HUES6 (cell line): ENCODE results near the gene SCARB2.

Source experiments
- H3K27ac ChIP-seq: 2 replicates; pipeline ENCODE4 v1.7.0; 2013; ENCODE audit warnings: low read depth, mild to moderate bottlenecking, low read length, inconsistent platforms
- H3K27me3 ChIP-seq: 2 replicates; pipeline ENCODE4 v1.6.1; 2013; ENCODE audit warnings: low read length; ENCODE audit not compliant: control insufficient read depth, insufficient read depth
- H3K36me3 ChIP-seq: 2 replicates; pipeline ENCODE4 v1.6.1; 2013; ENCODE audit warnings: low read length; ENCODE audit not compliant: control insufficient read depth, insufficient read depth
- H3K4me1 ChIP-seq: 2 replicates; pipeline ENCODE4 v1.6.1; 2013; ENCODE audit warnings: low read length; ENCODE audit not compliant: control insufficient read depth, insufficient read depth
- H3K4me3 ChIP-seq: 2 replicates; pipeline ENCODE4 v1.5.1; 2013; ENCODE audit warnings: low read depth, low read length
- H3K9ac ChIP-seq: one replicate; pipeline ENCODE4 v1.6.1; 2013; ENCODE audit warnings: mild to moderate bottlenecking, low read length
- H3K9me3 ChIP-seq: 2 replicates; pipeline ENCODE4 v1.6.1; 2013; ENCODE audit warnings: low read depth, low read length; ENCODE audit not compliant: control insufficient read depth, insufficient read depth

The SCARB2 gene

GRCh38 chr4:76209881-76210280, 3.7 kb downstream of the SCARB2 start:
- H3K9ac ChIP-seq: no peak overlapping the region
- no peaks in the 10 kb centered on the region for H3K27me3 ChIP-seq
- no peak overlapping the region for H3K27ac ChIP-seq
- H3K36me3 ChIP-seq: no peaks in the 10 kb centered on the region
- peaks cover 26% of the 10 kb centered on the region for H3K4me1 ChIP-seq
- no peaks in the 10 kb centered on the region for H3K9me3 ChIP-seq
- no peak overlapping the region for H3K4me3 ChIP-seq

- no peak overlapping the region for H3K27ac ChIP-seq
- H3K4me1 ChIP-seq: peaks cover 18% of the 10 kb centered on the region; the same call in 1 of the 2 replicates
- H3K4me3 ChIP-seq: no peak overlapping the region
- no peaks in the 10 kb centered on the region for H3K27me3 ChIP-seq
- H3K9me3 ChIP-seq: no peaks in the 10 kb centered on the region
- no peak overlapping the region for H3K9ac ChIP-seq
- no peaks in the 10 kb centered on the region for H3K36me3 ChIP-seq
Observed at GRCh38 chr4:76208005-76208765, 5.4 kb downstream of the SCARB2 start.

GRCh38 chr4:76207549-76207948, 6.1 kb downstream of the SCARB2 start:
- Histone ChIP-seq H3K27ac (no peak overlapping the region), H3K9me3 (no peaks in the 10 kb centered on the region), H3K9ac (no peak overlapping the region), H3K4me3 (no peak overlapping the region), H3K27me3 (no peaks in the 10 kb centered on the region), H3K36me3 (no peaks in the 10 kb centered on the region), H3K4me1 (peaks cover 13% of the 10 kb centered on the region; the same call in 1 of the 2 replicates)

- no peaks in the 10 kb centered on the region for H3K27me3 ChIP-seq
- no peak overlapping the region for H3K4me3 ChIP-seq
- H3K9ac ChIP-seq: no peak overlapping the region
- H3K9me3 ChIP-seq: no peaks in the 10 kb centered on the region
- H3K27ac ChIP-seq: no peak overlapping the region
- H3K4me1 ChIP-seq: peaks cover 8% of the 10 kb centered on the region; the same call in 1 of the 2 replicates
- no peaks in the 10 kb centered on the region for H3K36me3 ChIP-seq
Observed at GRCh38 chr4:76206222-76206942, 7.2 kb downstream of the SCARB2 start.

GRCh38 chr4:76205476-76205875, 8.1 kb downstream of the SCARB2 start:
- Histone ChIP-seq H3K4me1 (peaks cover 8% of the 10 kb centered on the region; the same call in 1 of the 2 replicates), H3K9ac (no peak overlapping the region), H3K27ac (no peak overlapping the region), H3K9me3 (no peaks in the 10 kb centered on the region), H3K36me3 (no peaks in the 10 kb centered on the region), H3K27me3 (no peaks in the 10 kb centered on the region), H3K4me3 (no peak overlapping the region)

GRCh38 chr4:76204936-76205335, 8.7 kb downstream of the SCARB2 start:
- Histone ChIP-seq H3K36me3 (no peaks in the 10 kb centered on the region), H3K4me1 (peaks cover 8% of the 10 kb centered on the region; the same call in 1 of the 2 replicates), H3K27me3 (no peaks in the 10 kb centered on the region)

GRCh38 chr4:76203541-76203940, 10.1 kb downstream of the SCARB2 start:
- Histone ChIP-seq H3K9ac (no peak overlapping the region), H3K4me3 (no peak overlapping the region), H3K27ac (no peak overlapping the region), H3K9me3 (no peaks in the 10 kb centered on the region), H3K27me3 (no peaks in the 10 kb centered on the region), H3K36me3 (no peaks in the 10 kb centered on the region), H3K4me1 (peaks cover 10% of the 10 kb centered on the region)

More at GRCh38 chr4:76204936-76205335, 8.7 kb downstream of the SCARB2 start:
- no peak overlapping the region for H3K27ac ChIP-seq
- H3K9me3 ChIP-seq: no peaks in the 10 kb centered on the region
- no peak overlapping the region for H3K4me3 ChIP-seq
- H3K9ac ChIP-seq: no peak overlapping the region

- H3K4me1 ChIP-seq: peaks cover 11% of the 10 kb centered on the region
- 0 out of 2 replicates have a peak, but pooled peaks cover 3% of the 10 kb centered on the region for H3K36me3 ChIP-seq
- no peak overlapping the region for H3K4me3 ChIP-seq
- no peak overlapping the region for H3K9ac ChIP-seq
- no peaks in the 10 kb centered on the region for H3K27me3 ChIP-seq
- no peak overlapping the region for H3K27ac ChIP-seq
- H3K9me3 ChIP-seq: no peaks in the 10 kb centered on the region
Observed at GRCh38 chr4:76201276-76201675, 12.3 kb downstream of the SCARB2 start.

GRCh38 chr4:76200771-76201231, 12.8 kb downstream of the SCARB2 start:
- 0 out of 2 replicates have a peak, but pooled peaks cover 3% of the 10 kb centered on the region for H3K36me3 ChIP-seq
- H3K9me3 ChIP-seq: no peaks in the 10 kb centered on the region
- H3K27ac ChIP-seq: no peak overlapping the region
- H3K27me3 ChIP-seq: no peaks in the 10 kb centered on the region
- H3K9ac ChIP-seq: no peak overlapping the region
- peaks cover 11% of the 10 kb centered on the region for H3K4me1 ChIP-seq
- no peak overlapping the region for H3K4me3 ChIP-seq

- Histone ChIP-seq H3K27ac (no peak overlapping the region), H3K9me3 (no peaks in the 10 kb centered on the region), H3K4me3 (no peak overlapping the region), H3K27me3 (no peaks in the 10 kb centered on the region), H3K36me3 (peaks cover 10% of the 10 kb centered on the region), H3K4me1 (peaks cover 11% of the 10 kb centered on the region), H3K9ac (no peak overlapping the region)
Observed at GRCh38 chr4:76199664-76200211, 13.9 kb downstream of the SCARB2 start.
